GM18502 (cell line): ENCODE data around the gene COL27A1.

ENCODE experiments used
- ATAC-seq: cut with Tn5 transposase; IDR thresholded peaks from one replicate; pipeline ENCODE4 v1.9.1; 2021; ENCODE audit warnings: mild to moderate bottlenecking; ENCODE audit not compliant: unreplicated experiment, poor library complexity

Gene COL27A1

DNA sequence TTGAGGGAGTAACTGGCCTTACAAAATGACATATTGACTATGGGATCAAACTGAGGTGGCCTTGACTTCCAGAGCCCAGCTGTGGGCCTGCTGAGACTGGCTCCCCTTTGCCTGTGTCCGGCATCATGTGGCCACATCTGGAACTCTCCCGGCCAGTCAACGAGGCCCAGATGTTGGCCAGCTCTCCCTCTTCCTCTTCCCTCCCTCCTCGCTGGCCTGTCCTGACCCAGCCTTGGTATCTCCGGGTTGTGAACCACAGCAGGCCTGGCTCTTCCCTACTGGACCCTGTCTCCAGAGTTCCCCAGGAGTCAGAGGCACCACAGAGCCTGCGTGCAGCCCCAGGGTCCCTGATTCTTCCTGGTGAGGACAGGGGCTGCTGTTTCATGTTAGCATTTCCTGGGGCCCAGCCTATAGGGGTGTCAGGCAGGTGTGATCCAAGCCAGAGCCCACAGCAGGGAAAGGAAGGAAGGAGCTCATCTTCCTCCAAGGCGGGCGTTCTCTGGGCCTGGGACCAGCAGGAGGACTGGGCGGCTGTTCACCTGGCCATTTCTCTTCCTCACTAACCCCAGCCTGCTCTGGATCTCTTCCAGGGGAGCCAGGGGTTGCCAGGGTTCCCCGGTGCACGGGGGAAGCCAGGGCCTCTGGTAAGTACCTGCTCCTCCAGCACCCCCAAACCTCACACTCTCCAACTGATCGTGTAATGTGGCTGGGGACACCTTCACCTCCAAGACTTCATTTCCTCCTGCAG is 81.2 kb downstream of the COL27A1 start:
- ATAC-seq: no peak

DNA sequence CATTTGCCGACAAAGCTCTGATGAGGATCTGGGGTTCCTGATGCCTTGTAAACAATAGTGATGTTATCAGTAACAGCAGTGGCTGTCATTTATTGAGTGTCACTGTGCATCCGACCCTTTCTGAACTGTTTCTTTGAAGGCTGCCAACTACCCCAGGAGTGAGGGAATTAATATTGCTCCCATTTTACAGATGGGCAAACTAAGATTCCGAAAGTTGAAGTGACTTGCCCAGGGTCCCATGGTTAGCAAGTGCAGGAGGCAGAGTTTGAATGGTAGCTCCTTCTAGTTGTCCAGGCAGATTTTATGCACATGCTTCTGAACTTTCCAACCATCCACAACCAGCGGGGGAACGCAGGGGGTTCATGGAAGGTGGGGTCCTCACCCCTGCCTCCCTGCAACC is 81.9 kb downstream of the COL27A1 start:
- no peak for ATAC-seq

DNA sequence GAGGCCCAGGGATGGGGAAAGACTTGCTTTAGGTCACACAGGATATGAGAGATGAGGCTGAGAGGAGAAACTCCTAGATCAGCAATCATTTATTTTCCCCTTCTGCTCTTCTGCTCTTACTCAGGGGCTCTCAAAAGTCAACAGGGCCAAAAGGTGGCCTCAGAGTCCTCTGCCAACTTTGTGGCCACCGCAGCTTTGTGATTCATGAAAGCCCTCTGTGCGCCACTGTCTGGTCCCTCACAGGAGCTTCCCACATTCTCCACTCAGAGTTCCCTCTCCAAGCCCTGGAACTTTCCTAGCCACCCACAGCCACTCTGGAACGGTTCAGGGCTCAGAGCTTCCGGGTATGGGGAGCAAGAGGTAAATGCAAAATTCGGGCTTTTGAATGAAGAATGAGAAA is 82.4 kb downstream of the COL27A1 start:
- ATAC-seq: no peak

GRCh38 chr9:114238472-114238871 is 83.1 kb downstream of the COL27A1 start:
- ATAC-seq: no peak

DNA sequence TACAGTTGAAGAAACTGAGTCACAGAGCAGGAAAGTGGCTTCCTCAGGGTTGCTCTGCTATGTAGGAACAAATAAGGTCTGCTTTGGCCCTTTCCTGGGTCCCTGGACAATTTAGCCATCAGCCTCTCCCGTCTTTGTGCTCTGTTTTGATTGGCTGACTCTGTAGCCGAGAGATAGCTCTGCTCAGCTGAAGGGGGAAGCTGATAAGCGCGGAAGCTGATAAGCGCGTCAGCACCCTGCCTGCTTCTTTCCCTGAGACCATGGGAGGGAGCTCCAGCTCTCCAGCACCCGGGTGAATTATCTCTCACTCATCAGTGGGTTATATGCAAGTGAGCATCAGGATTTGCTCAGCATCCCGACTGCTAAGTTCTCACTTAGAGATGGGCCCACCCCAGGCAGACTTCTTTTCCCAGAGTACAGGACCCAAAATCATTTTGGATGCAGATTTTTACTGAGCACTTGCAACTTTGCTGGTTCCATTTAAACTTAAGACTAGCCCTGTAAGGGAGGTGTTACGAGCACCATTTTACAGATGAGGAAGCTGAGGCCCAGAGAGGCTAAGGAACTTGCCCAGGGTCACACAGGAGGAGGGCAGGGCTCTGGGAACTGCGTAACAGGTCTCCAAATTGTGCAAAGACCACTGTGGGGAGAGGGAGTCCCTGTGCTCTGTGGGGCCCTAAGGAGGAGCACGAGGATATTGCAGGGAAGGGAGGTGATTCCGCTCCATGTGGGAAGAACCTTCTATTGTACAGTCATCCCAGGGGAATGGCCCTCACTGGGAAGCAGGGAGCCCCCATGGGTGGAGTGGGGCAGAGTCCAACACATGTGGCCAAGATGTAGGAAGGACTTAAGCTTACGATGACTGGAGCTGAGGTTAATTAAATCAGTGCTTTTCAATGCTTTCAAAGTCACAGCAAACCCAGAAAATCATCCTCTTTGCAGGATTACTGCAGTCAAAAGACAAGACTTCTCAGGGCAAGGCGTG is 83.8 kb downstream of the COL27A1 start:
- ATAC-seq: no peak

- no peak for ATAC-seq
Observed at GRCh38 chr9:114240216-114240615, 84.9 kb downstream of the COL27A1 start.

DNA sequence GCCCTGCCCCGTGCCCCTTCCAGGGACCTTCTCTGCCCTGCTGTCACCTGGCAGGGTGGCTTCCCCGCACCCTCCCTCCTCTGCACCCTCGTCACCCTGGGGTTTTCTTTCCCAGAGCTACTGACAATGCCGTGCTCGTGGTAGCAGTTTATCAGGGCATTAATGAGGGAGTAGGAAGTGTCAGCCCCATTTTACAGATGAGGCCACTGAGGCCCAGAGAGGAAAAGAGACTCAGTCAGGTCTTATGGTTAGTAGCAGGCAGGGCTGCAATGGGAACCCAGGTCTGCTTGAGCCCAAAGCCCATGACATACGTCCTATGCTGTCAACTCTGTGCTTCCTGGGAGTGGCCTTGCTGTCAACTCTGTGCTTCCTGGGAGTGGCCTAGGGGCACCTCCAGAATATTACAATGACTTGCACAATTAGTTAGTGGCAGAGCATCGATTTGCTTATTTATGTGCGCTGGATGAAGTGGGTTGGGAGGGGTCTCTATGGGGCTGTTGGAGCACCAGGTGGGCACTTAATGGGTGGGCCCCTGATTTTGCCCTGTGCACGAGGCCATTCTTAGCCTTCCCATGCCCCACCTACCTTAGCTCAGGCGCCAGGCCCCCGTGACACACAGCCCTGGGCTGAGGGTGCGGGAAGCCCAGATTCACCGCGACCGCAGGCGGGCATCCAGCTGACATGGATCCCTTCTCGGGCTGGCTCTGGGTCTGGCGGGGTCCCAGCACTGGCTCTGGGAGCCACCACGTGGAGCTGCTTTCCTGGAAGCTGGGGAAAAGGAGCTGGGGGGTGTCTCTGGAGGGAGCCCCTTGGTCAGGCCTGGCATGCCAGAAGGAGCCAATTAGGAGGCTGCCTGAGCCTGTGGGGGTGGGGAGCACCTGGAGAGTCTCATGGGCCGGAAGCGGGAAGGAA is 85.6 kb downstream of the COL27A1 start:
- ATAC-seq: no peak

DNA sequence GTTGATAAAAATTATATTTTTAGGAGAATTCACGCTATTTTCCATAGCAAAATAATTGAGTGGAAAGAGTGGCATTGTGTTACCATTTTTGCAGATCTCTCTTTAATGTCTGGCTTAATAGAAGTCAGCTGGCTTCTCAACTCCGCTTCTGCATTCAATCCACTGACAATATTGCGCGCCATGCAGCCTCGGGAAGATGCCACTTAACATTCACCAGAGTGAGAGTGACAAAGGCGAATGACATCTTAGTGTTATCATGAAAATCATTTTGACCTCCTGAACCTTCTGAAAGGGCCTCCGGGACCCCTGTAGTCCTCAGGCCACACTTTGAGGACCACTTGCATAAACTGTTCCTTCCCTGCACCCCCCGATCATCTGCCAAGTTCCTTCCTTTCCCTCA is 87.5 kb downstream of the COL27A1 start:
- ATAC-seq: no peak

DNA sequence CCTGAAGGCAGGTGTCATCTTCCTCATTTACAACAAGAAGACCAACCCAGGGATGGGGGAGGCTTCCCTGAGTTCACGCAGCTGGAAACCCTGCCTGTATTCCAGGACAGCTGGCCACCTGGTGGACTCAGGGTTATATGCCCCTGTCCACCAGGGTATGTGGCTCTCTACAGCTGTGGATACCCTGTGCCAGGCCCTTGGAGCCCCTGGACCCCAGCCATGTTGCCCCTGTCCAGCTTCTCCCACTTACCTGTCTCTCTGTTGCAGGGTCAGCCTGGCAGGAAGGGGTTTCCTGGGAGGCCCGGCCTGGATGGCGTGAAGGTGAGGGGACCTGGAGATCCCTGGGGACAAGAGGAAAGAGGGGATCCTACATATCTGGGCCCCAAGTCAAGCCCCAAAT is 87.9 kb downstream of the COL27A1 start:
- no peak for ATAC-seq

DNA sequence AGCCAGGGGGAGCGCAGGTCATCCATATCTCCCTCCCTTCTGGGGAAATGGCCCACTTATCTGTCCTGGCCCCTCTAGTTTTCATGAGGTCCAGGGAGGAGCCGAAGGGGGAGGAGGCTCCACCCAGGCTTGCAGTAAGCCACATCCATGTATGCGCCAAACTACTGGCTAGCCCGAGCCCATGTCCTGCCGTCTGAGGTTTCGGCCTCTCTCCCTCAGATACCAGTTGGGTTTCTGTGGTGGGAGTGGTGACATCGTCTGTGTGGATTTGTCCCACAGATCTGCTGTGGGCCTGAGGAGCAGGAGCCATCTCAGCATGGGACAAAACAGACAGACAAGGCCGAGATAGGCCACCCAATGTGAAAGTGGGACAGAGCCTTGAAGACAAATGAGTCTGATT is 89.2 kb downstream of the COL27A1 start:
- no peak for ATAC-seq

- no peak for ATAC-seq
Observed at GRCh38 chr9:114246558-114246957, 91.2 kb downstream of the COL27A1 start.

DNA sequence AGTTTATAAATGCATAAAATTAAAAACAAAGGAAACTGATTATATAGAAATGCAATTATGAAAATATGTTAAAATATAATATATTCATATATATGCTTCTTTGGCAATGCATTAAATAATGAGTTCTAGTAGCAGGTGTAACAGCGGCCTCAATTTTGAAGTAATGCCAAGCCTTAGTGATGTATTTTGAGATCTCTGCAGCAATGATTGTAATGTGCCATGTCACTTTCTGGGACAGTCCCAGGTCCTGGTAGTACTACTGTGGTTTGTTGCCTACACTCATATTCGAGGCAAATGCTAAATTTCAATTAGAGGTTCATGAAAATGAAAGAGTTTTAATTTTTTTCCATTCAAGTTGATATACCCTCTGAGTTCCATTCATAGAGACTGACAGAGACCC is 91.7 kb downstream of the COL27A1 start:
- no peak for ATAC-seq

DNA sequence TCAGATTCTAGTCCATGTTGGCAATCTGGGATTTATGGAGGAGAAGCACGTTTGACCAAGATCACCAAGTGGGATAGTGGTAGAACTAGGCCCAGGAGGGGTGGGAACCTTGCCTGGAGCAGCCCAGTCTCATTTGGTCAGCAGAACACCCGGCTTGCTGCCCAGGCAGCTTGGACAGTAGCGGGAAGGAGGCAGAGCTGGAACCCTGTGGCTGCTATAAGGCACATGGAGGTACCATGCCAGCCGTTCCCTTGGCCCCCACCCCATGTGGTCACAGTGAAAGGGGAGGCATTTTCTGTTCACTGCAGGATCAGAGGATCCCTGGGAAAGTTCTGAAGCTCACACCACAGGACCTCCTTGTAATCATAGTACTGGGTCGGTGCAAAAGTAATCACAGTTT is 92.2 kb downstream of the COL27A1 start:
- no peak for ATAC-seq

GRCh38 chr9:114248299-114248707 is 93.0 kb downstream of the COL27A1 start:
- ATAC-seq: no peak

DNA sequence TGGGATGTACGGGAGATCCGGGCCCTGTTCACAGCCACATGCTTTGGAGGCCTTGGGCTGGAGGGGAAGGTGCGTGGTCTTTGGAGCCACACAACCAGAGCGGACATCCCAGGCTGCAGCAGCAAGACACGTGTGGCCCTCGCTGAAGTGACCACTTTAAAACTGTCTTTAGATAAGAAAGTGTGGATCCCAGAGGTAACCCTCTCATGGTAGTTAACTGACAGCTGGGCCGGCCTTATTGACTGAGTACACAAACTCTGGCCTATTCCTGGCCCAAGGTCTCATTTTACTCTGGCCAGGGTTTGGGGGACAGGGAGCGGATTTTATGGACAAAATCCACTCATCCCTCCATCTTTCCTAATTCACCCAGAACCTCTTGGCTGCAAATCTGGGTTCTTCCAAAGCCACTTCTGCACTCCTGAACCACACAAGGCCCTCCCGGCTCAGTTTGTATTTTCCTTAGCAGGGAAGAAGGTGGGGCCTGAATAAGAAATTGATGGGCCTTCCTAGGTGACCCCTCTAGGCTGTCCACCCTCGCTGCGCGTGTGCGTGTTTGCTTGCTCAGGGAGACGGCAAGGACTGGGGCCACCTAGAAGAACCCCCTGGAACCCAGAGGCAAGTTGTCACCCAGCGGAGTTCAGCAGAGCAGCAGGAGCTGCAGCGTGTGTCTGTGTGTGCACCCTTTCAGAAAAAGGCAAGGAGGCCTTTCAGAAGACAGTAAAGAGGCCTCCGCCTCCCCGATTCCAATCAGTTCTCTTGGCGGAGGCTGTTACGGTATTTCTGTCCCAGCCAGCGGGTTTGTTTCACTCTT is 94.3 kb downstream of the COL27A1 start:
- no peak for ATAC-seq

DNA sequence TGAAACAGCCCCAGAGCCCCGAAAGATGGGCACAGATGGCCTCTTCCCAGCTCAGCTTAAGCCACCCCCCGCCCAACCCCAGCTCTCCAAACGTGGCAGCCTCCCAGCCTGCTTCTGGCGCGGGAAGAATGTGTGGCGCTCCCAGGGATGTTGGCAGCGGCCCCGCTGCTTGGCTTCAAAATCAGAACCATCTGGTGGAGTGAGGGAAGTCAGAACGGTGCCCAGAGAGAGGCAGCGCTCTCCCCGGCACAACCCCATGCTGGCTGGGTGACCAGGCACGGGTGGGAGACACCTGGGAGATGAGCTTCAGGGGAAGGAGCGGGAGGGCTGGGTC is 94.9 kb downstream of the COL27A1 start:
- no peak for ATAC-seq

DNA sequence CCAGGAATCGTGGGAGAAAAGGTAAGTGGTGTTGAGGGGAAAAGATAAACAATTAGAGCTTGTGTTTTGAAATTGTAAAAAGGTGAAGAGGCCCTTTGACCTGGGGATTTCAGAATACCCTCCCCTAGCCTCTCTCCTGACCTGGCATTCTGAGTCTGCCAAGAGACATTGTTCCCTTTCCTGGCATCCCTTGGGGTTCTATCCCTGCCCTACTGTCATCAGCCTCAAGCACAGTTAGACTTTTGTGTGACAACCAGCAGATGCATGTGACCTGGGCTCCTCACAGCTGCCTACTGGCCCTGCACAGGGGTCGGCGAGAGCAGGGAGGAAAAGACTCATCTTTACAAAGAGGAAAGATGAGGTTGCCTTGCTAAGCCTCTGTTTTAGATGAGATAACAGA is 95.3 kb downstream of the COL27A1 start:
- no peak for ATAC-seq

- no peak for ATAC-seq
Observed at GRCh38 chr9:114252394-114252793, 97.1 kb downstream of the COL27A1 start.

DNA sequence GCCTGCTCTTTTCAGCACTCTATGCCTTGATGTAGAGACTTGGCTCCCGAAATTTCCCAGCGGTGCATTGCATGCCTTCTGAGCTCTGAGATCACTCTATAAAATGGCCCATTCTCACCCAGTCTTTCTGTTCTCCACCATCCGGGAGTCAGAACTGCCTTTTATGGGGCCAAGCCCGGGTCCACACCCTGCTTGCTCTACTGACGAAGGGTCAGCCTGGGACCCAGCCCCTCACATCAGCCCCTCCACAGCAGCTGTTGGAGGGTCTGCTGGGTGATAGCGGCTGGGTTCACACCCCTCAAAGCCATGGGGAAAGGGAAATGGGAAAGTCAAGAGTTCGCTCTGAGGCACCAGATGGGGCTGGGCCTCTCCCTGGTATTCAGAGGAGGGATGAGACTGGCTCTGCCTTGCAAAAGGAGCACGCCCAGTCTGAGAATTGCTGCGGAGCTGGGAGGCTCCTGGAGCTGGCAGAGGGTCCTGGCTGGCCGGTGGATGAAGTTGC is 101.5 kb downstream of the COL27A1 start:
- no peak for ATAC-seq

DNA sequence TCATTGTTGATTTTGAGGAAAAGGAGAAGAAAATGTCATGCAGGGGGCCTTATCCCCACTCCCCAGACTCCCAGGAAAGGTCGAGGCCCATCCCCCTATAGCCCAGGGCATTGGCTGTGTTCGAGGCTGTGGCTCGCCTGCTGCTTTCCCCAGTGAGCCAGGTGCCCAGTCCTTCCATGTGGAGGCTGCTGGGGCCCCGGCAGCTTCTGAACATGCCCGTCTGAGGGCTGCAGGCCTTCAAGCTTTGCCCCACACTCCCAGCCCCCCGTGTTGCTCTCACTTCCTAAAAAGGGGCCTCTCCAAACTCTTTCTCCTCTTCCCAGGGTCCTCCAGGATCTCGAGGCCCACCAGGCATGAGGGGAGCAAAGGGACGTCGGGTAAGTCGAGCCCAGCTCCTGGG is 102.9 kb downstream of the COL27A1 start:
- ATAC-seq: no peak
